Neural crest cell (in vitro differentiated cells): Measurements from ENCODE around the gene ICOSLG. TPM values are rescaled to one million over a fixed set of nuclear protein-coding genes. Genes with fewer than 3 reads are reported as not detected.

ENCODE experiments used
- DNase-seq: peaks from one replicate; pipeline ENCODE4 v3.0.0; 2021; ENCODE audit warnings: low read depth, mixed read lengths, low spot score
- H3K27ac Mint-ChIP-seq: one replicate; pipeline ENCODE4 v1.8.0; 2021; ENCODE audit warnings: mild to moderate bottlenecking, mixed read lengths; ENCODE audit not compliant: unreplicated experiment
- H3K27me3 Mint-ChIP-seq: 2 replicates; pipeline ENCODE4 v1.8.0; 2021; ENCODE audit warnings: low read depth, mild to moderate bottlenecking, mixed read lengths
- H3K36me3 Mint-ChIP-seq: 2 replicates; pipeline ENCODE4 v1.8.0; 2021; ENCODE audit warnings: low read depth, mild to moderate bottlenecking, mixed read lengths
- H3K4me1 Mint-ChIP-seq: 2 replicates; pipeline ENCODE4 v1.8.0; 2021; ENCODE audit warnings: mixed read lengths
- H3K4me3 Mint-ChIP-seq: one replicate; pipeline ENCODE4 v1.8.0; 2021; ENCODE audit warnings: mild to moderate bottlenecking, mixed read lengths
- H3K9me3 Mint-ChIP-seq: 2 replicates; pipeline ENCODE4 v1.8.0; 2021; ENCODE audit warnings: mixed read lengths
- total RNA-seq: library from RNA; stranded (reverse); gene quantifications from 2 replicates; pipeline ENCODE4 v1.2.1, GENCODE V29; 2021
- TF ChIP-seq, protein P1 (sequence below): fragments of 200-600 bp; sonication (generic); conservative IDR thresholded peaks from 2 replicates; pipeline ENCODE4 v1.5.0; 2021; ENCODE audit warnings: antibody characterized with exemption, mild to moderate bottlenecking

ICOSLG gene
- total RNA-seq, 1 donor from 2014 or later: 0.07 TPM

DNA sequence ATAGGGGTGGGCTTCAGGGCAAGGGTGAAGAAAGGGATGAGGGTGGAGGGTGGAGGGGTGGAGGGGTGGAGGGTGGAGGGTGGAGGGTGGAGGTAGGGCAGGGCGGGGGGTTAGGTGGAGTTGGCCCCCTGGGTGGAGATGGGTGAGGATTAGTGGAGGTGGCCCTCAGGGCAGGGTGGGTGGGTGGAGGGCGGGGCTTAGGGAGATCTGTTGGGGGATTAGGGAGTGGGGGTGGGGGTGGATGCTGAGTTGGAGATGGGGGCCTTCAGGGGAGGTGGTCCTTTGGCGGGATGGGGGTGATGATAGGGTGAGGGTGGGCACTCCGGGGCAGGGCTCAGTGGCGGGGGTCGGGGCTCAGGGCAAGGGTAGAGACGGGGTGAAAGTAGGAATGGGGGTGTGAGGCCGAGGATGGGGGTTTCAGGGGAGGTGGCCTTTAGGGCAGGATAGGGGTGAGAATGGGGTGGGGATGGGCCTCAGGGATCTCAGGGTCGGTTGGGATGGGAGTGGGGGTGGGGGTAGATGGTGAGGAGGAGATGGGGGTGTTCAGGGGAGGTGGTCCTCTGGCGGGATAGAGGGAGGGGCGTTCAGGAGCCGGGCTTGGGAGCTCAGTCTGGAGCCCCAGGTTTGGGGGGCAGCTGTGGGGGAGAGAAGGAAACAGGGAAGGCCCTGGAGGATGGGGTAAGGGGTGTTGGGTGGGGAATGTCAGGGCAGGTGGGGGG, 21.8 kb upstream of the ICOSLG start:
- DNase-seq: no peak
- H3K9me3 Mint-ChIP-seq: no peaks in the 10 kb centered on the region
- H3K36me3 Mint-ChIP-seq: no peaks in the 10 kb centered on the region
- no peak overlapping the region for H3K27ac Mint-ChIP-seq
- H3K27me3 Mint-ChIP-seq: no peaks in the 10 kb centered on the region
- TF ChIP-seq, protein P1, sequence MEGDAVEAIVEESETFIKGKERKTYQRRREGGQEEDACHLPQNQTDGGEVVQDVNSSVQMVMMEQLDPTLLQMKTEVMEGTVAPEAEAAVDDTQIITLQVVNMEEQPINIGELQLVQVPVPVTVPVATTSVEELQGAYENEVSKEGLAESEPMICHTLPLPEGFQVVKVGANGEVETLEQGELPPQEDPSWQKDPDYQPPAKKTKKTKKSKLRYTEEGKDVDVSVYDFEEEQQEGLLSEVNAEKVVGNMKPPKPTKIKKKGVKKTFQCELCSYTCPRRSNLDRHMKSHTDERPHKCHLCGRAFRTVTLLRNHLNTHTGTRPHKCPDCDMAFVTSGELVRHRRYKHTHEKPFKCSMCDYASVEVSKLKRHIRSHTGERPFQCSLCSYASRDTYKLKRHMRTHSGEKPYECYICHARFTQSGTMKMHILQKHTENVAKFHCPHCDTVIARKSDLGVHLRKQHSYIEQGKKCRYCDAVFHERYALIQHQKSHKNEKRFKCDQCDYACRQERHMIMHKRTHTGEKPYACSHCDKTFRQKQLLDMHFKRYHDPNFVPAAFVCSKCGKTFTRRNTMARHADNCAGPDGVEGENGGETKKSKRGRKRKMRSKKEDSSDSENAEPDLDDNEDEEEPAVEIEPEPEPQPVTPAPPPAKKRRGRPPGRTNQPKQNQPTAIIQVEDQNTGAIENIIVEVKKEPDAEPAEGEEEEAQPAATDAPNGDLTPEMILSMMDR: no peak
- no peak overlapping the region for H3K4me3 Mint-ChIP-seq
- H3K4me1 Mint-ChIP-seq: peaks cover 5% of the 10 kb centered on the region

DNA sequence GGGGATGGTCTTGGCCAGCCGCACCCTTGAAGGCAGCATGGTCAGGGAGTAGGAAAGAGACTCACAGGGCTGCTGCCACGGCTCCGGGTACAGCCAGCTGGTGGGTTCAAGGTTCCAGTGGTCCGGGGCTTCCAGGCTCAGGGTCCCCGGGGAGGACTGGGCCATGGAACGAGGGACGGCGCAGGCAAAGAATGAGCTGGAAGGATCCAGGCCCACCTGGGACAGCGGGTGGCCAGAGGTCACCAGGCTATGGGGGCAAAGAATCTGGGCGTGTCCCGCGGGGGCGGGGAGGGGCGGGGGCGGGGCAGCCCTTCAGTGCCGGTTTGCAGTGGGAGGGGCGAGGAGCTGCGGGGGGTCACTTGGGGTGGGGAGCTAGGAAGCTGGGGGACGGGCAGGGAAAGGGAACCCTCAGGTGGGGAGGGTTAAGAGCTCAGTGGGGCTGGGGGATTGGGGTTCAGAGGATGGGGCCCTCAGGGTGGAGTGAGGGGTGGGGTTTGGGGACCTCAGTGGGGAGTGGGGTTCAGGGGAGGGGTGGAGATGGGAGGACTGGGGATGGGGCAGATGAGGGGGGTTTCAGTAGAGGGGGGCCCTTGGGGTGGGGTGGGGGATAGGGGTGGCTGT, 21.0 kb upstream of the ICOSLG start, which contains the start of gene DNMT3L:
TSS of gene DNMT3L (minus strand) at position 223 of the 621 bp plus-strand sequence. CDS start 638 bp downstream, outside the sequence.
- TF ChIP-seq, protein P1: no peak
- DNase-seq: no peak
- H3K27ac Mint-ChIP-seq: no peak within 1 kb of the TSS
- no peaks in the 10 kb centered on the region for H3K27me3 Mint-ChIP-seq
- no peaks in the 10 kb centered on the region for H3K9me3 Mint-ChIP-seq
- H3K4me3 Mint-ChIP-seq: no peak within 1 kb of the TSS
- peaks cover 5% of the 10 kb centered on the region for H3K4me1 Mint-ChIP-seq
- no peaks in the 10 kb centered on the region for H3K36me3 Mint-ChIP-seq

DNA sequence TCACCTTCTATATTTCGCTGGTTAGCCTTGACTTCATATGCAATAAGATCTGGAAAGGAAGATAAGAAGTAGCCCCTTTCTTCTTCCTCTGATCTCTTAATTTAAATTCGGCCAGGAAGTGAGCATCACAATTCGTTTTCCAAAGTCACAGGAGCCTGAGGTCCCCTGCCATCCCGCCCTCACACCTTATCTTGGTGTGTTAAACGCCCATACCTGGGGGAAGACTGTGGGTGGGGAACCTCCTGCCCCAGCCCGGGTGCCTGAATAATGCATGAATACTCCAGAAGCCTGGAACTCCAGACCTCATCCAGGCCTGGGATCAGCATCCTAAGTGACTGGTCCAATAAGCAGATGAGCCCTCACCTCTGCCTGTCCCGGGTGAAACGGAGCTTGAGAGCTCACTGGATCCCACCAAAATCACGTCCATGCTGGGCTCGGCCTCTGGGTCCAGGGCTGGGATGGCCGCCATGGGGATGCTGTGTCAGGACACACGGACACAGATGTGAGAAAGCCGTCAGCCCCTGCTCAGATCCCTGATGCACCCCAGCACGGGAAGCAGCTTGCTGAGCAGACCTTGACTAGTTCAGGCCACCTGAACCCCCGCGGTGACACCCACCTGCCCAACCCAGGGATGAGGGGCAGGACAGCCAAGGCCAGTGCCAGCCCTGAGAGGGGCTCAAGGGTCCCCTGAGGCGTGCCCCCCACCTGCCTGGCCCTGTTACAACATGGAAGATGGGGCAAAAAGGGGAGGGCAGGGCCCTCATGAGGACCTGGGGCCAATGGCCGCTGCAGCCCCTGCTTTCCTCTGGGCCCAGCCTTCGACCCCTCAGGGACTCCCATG, 20.3 kb upstream of the ICOSLG start:
- Mint-ChIP-seq H3K27me3 (no peaks in the 10 kb centered on the region), H3K9me3 (no peaks in the 10 kb centered on the region), H3K36me3 (no peaks in the 10 kb centered on the region), H3K4me1 (peaks cover 5% of the 10 kb centered on the region), H3K4me3 (no peak overlapping the region), H3K27ac (no peak overlapping the region)
- no peak for DNase-seq
- TF ChIP-seq, protein P1: no peak

DNA sequence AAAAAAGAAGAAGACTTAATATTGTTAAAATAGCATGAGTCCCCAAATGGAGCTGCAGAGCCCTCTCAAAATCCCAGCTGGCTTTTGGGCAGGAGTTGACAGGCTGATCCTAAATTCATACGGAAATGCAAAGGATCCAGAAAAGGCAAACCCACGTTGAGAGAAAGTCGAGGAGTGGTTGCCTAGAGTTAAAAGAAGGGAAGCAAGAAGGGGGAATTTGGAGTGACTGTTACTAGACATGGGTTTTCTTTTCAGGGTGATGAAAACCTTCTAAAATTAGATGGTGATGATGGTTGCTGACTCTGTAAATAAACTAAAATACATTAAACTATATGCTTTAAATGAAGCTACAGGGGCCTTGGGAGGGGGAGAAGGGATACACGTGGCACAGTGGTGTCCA, 19.3 kb upstream of the ICOSLG start:
- DNase-seq: no peak
- Mint-ChIP-seq H3K4me3 (no peak overlapping the region), H3K9me3 (no peaks in the 10 kb centered on the region), H3K27ac (no peak overlapping the region), H3K27me3 (no peaks in the 10 kb centered on the region), H3K4me1 (peaks cover 5% of the 10 kb centered on the region), H3K36me3 (no peaks in the 10 kb centered on the region)
- TF ChIP-seq, protein P1: no peak

DNA sequence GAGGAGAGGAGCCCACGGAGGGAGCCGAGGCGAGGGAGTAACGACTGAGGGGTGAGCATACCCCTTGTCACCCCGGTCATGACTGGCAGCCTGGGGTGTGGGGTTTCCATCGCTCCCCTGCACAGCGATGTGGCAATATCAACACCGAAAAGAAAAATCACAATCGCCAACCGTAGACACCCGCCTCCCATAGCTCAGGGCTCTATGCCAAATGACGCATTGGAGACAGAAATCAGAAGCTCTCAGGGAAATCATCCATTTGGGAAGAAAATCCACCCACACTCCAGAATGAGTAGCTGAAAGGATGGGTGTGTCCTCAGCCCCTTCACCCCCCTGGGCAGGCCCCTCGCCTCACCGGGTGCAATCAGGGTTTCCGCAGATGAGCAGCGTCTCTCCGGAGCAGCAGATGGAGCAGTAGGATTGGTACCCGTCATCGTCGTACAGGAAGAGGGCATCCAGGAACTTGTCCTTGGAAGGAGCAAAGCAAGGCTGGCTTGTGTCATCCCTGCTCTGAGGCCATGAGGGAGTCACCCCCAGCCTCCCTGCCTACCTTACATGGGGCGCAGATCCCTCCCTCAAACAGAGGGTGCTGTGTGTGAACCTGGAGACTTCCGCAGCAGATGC, 18.5 kb upstream of the ICOSLG start:
- Mint-ChIP-seq H3K4me3 (no peak overlapping the region), H3K27ac (no peak overlapping the region), H3K4me1 (peaks cover 5% of the 10 kb centered on the region), H3K9me3 (no peaks in the 10 kb centered on the region), H3K36me3 (no peaks in the 10 kb centered on the region), H3K27me3 (no peaks in the 10 kb centered on the region)
- TF ChIP-seq, protein P1: no peak
- DNase-seq: no peak
